Vagina (tissue), 2 donors: ENCODE measurements around the gene EYS. TPM values are rescaled to one million over a fixed set of nuclear protein-coding genes. Genes with fewer than 3 reads are reported as not detected.

Experiments
- DNase-seq, 2 donors: peaks; one replicate each; pipeline ENCODE4 v3.0.0-alpha.2; 2017; ENCODE audit errors: extremely low spot score in 2 of 2
- H3K27ac ChIP-seq: fragments of 200-600 bp; sonication (generic); one replicate; pipeline ENCODE4 v1.5.1; 2019
- H3K27me3 ChIP-seq: fragments of 200-600 bp; sonication (generic); one replicate; pipeline ENCODE4 v1.5.1; 2019
- H3K36me3 ChIP-seq, 2 donors: fragments of 200-600 bp; sonication (generic); one replicate each; pipeline ENCODE4 v1.5.1; 2017 to 2019
- H3K4me1 ChIP-seq: fragments of 200-600 bp; sonication (generic); one replicate; pipeline ENCODE4 v1.5.1; 2019
- H3K4me3 ChIP-seq, 2 donors: fragments of 200-600 bp; sonication (generic); 1 replicate in 1 of 2; 2 replicates in 1 of 2; pipeline ENCODE4 v1.5.1; 2016 to 2019
- H3K9me3 ChIP-seq: fragments of 200-600 bp; sonication (generic); one replicate; pipeline ENCODE4 v1.5.1; 2019
- POLR2A ChIP-seq, 2 donors: fragments of 450-650 bp; IDR thresholded peaks; one replicate each; pipeline ENCODE4 v1.6.1; 2017; ENCODE audit warnings: antibody characterized with exemption in 2 of 2, mild to moderate bottlenecking in 2 of 2, moderate library complexity in 2 of 2
- POLR2AphosphoS5 ChIP-seq, 2 donors: sonication (generic); formaldehyde crosslinking; IDR thresholded peaks; one replicate each; pipeline ENCODE4 v1.9.0; 2017; ENCODE audit warnings: antibody characterized with exemption in 2 of 2, mild to moderate bottlenecking in 2 of 2, low read depth in 1 of 2; ENCODE audit not compliant: insufficient read depth in 1 of 2
- intact Hi-C: fragments of 100-400 bp; cut with DNase I; formaldehyde crosslinking; loops from one replicate; pipeline ENCODE4 v1.15.1; 2023
- total RNA-seq: library from RNA; depleted of rRNA; stranded (reverse); fragments of >200 nt; gene quantifications from one replicate; pipeline ENCODE4 v1.2.3, GENCODE V29; 2016
- TF ChIP-seq, protein P1 (sequence below), 3 experiments: fragments of 450-650 bp in 2 of 3; fragments of 200-600 bp in 1 of 3; sonication (generic) in 1 of 3; IDR thresholded peaks; one replicate each; pipeline ENCODE4 v1.5.1; 2017 to 2019; ENCODE audit warnings: antibody characterized with exemption in 3 of 3, mild to moderate bottlenecking in 2 of 3, moderate library complexity in 2 of 3

The EYS gene
- total RNA-seq, 1 donor from 2014 or later: not detected

DNA sequence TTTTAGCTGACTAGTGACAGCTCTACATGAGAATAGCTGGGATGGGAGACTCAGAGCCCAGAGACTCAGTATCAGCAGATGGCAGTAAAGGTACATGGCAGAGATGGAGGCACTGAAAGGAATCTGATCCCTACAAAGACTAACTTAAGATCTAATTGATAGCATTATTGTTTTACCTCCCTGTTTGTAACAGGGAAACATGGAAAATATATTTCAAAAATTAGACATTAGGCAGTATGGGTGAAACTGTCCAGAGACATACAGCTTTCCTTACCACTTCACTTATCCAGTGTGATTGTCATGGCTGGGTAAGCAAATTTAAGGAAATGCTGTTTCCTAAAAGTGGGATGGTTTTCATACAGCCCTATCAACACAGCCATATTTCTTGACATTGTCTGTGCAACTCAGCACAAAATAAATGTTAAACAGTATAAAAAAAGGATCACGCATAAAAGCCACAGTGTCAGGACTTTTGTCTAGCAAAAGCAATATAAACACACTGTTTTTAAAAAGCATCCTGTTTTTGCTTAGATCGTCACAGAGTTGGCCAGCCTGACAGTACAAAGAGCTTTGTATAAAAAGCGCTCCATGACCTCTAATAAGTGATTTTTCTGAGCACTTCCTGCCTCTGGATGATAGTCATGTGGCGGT lies 1694.5 kb downstream of the EYS start:
- H3K4me3 ChIP-seq: no peak overlapping the region
- H3K27me3 ChIP-seq: no peaks in the 10 kb centered on the region
- no peaks in the 10 kb centered on the region for H3K4me1 ChIP-seq
- H3K36me3 ChIP-seq: no peaks in the 10 kb centered on the region
- DNase-seq: no peak
- intact Hi-C loops: no loop called here
- H3K9me3 ChIP-seq: no peaks in the 10 kb centered on the region
- no peak overlapping the region for H3K27ac ChIP-seq
- TF ChIP-seq POLR2AphosphoS5 (IDR thresholded peaks at IDR 0.05; ENCODE audit: insufficient read depth in 1 of 2, low read depth in 1 of 2): no peak
- TF ChIP-seq POLR2A (IDR thresholded peaks at IDR 0.05): no peak
- TF ChIP-seq, protein P1, sequence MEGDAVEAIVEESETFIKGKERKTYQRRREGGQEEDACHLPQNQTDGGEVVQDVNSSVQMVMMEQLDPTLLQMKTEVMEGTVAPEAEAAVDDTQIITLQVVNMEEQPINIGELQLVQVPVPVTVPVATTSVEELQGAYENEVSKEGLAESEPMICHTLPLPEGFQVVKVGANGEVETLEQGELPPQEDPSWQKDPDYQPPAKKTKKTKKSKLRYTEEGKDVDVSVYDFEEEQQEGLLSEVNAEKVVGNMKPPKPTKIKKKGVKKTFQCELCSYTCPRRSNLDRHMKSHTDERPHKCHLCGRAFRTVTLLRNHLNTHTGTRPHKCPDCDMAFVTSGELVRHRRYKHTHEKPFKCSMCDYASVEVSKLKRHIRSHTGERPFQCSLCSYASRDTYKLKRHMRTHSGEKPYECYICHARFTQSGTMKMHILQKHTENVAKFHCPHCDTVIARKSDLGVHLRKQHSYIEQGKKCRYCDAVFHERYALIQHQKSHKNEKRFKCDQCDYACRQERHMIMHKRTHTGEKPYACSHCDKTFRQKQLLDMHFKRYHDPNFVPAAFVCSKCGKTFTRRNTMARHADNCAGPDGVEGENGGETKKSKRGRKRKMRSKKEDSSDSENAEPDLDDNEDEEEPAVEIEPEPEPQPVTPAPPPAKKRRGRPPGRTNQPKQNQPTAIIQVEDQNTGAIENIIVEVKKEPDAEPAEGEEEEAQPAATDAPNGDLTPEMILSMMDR (IDR thresholded peaks at IDR 0.05): peak in 2 of 3 experiments; percentile 5 to 32

DNA sequence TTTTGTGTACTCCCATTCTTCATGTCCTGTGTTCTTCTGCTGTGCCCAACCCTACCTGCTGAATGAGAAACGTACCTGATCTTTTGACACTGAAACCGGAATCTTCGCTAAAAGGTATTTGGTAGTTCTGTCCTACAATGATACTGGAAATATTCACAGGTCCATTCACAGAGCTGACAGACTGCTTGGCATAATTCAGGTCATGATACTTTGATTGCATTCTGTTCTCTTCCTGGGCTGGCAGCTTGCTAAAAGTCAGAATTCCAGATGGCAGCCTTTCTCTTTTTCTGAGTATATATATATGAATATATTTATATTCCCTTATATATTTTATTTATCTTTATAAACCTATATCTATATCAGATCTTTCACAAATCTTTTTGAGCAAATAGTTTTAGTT lies 1696.4 kb downstream of the EYS start:
- Histone ChIP-seq H3K4me3 (no peak overlapping the region), H3K9me3 (no peaks in the 10 kb centered on the region), H3K27me3 (no peaks in the 10 kb centered on the region), H3K36me3 (no peaks in the 10 kb centered on the region), H3K4me1 (no peaks in the 10 kb centered on the region), H3K27ac (no peak overlapping the region)
- no peak for DNase-seq
- intact Hi-C loops: no loop called here
- TF ChIP-seq POLR2AphosphoS5 (IDR thresholded peaks at IDR 0.05; ENCODE audit: insufficient read depth in 1 of 2, low read depth in 1 of 2) (no peak), POLR2A (IDR thresholded peaks at IDR 0.05) (no peak)
- TF ChIP-seq, protein P1 (IDR thresholded peaks at IDR 0.05): no peak

GRCh38 chr6:64010010-64010409 lies 1697.0 kb downstream of the EYS start:
- no peaks in the 10 kb centered on the region for H3K27me3 ChIP-seq
- no peaks in the 10 kb centered on the region for H3K36me3 ChIP-seq
- no peaks in the 10 kb centered on the region for H3K4me1 ChIP-seq
- H3K9me3 ChIP-seq: no peaks in the 10 kb centered on the region
- no peak for TF ChIP-seq POLR2A (IDR thresholded peaks at IDR 0.05)
- no peak for TF ChIP-seq POLR2AphosphoS5 (IDR thresholded peaks at IDR 0.05; ENCODE audit: insufficient read depth in 1 of 2, low read depth in 1 of 2)
- TF ChIP-seq, protein P1 (IDR thresholded peaks at IDR 0.05): no peak
- intact Hi-C loops: no loop called here
- no peak overlapping the region for H3K27ac ChIP-seq
- DNase-seq: no peak
- no peak overlapping the region for H3K4me3 ChIP-seq

DNA sequence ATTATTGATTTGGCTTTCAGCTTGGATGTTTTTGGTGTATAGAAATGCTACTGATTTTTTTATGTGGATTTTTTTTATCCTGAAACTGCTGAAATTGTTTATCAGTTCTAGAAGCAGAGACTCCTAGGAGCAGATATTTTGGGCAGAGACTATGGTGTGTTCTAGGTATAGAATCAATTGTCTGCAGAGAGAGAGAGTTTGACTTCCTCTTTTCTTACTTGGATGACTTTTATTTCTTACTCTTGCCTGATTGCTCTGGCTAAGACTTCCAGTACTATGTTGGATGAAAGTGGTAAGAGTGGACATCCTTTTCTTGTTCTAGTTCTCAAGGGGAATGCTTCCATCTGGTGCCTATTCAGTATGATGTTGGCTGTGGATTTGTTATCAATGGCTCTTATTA lies 1700.8 kb downstream of the EYS start:
- Histone ChIP-seq H3K4me1 (no peaks in the 10 kb centered on the region), H3K4me3 (no peak overlapping the region), H3K27me3 (no peaks in the 10 kb centered on the region), H3K9me3 (no peaks in the 10 kb centered on the region), H3K27ac (no peak overlapping the region), H3K36me3 (no peaks in the 10 kb centered on the region)
- DNase-seq: no peak
- TF ChIP-seq POLR2A (IDR thresholded peaks at IDR 0.05) (no peak), POLR2AphosphoS5 (IDR thresholded peaks at IDR 0.05; ENCODE audit: insufficient read depth in 1 of 2, low read depth in 1 of 2) (no peak)
- TF ChIP-seq, protein P1 (IDR thresholded peaks at IDR 0.05): no peak
- intact Hi-C loops: no loop called here

GRCh38 chr6:64000818-64001491 lies 1706.1 kb downstream of the EYS start:
- Histone ChIP-seq H3K4me3 (no peak overlapping the region), H3K4me1 (no peaks in the 10 kb centered on the region), H3K27me3 (no peaks in the 10 kb centered on the region), H3K9me3 (no peaks in the 10 kb centered on the region), H3K27ac (no peak overlapping the region), H3K36me3 (no peaks in the 10 kb centered on the region)
- no peak for DNase-seq
- TF ChIP-seq, protein P1 (IDR thresholded peaks at IDR 0.05): no peak
- no peak for TF ChIP-seq POLR2A (IDR thresholded peaks at IDR 0.05)
- TF ChIP-seq POLR2AphosphoS5 (IDR thresholded peaks at IDR 0.05; ENCODE audit: insufficient read depth in 1 of 2, low read depth in 1 of 2): no peak
- intact Hi-C loops: no loop called here
